PFSK-1 (cell line): ENCODE measurements around the gene SH3BGR.

Source experiments
- FOXP2 ChIP-seq: optimal IDR thresholded peaks from 2 replicates; pipeline ENCODE3; 2011; ENCODE audit warnings: borderline replicate concordance, control low read depth, inconsistent platforms; ENCODE audit not compliant: insufficient read depth; ENCODE audit errors: extremely low read length, extremely low read depth
- POLR2AphosphoS5 ChIP-seq: IDR thresholded peaks from 2 replicates; pipeline ENCODE4 v1.6.1; 2012; ENCODE audit warnings: low read depth, mild to moderate bottlenecking, control low read depth, low read length, moderate library complexity
- SIN3A ChIP-seq: IDR thresholded peaks from 2 replicates; pipeline ENCODE4 v1.6.1; 2012; ENCODE audit warnings: mild to moderate bottlenecking, low read length, moderate library complexity, borderline replicate concordance; ENCODE audit not compliant: insufficient read depth
- TAF1 ChIP-seq: IDR thresholded peaks from 2 replicates; pipeline ENCODE4 v1.6.1; 2012; ENCODE audit warnings: low read length, control low read depth, borderline replicate concordance; ENCODE audit not compliant: insufficient read depth
- TF ChIP-seq, protein P1 (sequence below), 2 experiments: IDR thresholded peaks; 2 replicates each; pipeline versions ENCODE4 v1.6.1 to v1.8.0; 2011 to 2012; ENCODE audit warnings: low read depth in 2 of 2, low read length in 2 of 2, control low read depth in 1 of 2, inconsistent platforms in 1 of 2, mild to moderate bottlenecking in 1 of 2, moderate library complexity in 1 of 2; ENCODE audit not compliant: insufficient read depth in 1 of 2

Gene SH3BGR

DNA sequence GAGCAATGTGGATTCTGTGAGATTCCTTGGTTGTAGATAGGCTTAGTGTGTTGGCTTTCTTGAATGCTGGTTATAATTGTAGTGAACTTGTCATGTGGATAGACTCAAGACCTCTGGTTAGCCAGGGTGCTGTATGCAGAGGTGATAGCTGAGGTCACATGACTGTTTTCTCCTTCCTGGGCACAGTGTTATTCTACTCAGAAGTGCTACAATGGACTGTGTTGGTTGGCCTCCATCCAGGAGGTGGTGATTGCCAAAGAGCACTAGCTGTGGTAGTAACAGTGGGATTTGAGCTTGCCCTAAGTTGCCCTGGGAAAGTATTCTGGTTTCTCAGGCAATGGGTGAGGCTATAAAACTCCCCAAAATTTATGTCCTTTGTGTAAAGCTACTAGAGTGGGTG lies 71.6 kb downstream of the SH3BGR start:
- TF ChIP-seq FOXP2: no peak
- TF ChIP-seq, protein P1, sequence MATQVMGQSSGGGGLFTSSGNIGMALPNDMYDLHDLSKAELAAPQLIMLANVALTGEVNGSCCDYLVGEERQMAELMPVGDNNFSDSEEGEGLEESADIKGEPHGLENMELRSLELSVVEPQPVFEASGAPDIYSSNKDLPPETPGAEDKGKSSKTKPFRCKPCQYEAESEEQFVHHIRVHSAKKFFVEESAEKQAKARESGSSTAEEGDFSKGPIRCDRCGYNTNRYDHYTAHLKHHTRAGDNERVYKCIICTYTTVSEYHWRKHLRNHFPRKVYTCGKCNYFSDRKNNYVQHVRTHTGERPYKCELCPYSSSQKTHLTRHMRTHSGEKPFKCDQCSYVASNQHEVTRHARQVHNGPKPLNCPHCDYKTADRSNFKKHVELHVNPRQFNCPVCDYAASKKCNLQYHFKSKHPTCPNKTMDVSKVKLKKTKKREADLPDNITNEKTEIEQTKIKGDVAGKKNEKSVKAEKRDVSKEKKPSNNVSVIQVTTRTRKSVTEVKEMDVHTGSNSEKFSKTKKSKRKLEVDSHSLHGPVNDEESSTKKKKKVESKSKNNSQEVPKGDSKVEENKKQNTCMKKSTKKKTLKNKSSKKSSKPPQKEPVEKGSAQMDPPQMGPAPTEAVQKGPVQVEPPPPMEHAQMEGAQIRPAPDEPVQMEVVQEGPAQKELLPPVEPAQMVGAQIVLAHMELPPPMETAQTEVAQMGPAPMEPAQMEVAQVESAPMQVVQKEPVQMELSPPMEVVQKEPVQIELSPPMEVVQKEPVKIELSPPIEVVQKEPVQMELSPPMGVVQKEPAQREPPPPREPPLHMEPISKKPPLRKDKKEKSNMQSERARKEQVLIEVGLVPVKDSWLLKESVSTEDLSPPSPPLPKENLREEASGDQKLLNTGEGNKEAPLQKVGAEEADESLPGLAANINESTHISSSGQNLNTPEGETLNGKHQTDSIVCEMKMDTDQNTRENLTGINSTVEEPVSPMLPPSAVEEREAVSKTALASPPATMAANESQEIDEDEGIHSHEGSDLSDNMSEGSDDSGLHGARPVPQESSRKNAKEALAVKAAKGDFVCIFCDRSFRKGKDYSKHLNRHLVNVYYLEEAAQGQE (IDR thresholded peaks at IDR 0.05; ENCODE audit: insufficient read depth in 1 of 2, low read depth in 2 of 2, low read length in 2 of 2): no peak
- TF ChIP-seq TAF1: no peak
- TF ChIP-seq POLR2AphosphoS5: no peak
- no peak for TF ChIP-seq SIN3A

GRCh38 chr21:39523915-39524314 lies 72.1 kb downstream of the SH3BGR start:
- TF ChIP-seq SIN3A (no peak), POLR2AphosphoS5 (no peak), TAF1 (no peak), FOXP2 (no peak)
- TF ChIP-seq, protein P1 (IDR thresholded peaks at IDR 0.05; ENCODE audit: insufficient read depth in 1 of 2, low read depth in 2 of 2, low read length in 2 of 2): no peak

DNA sequence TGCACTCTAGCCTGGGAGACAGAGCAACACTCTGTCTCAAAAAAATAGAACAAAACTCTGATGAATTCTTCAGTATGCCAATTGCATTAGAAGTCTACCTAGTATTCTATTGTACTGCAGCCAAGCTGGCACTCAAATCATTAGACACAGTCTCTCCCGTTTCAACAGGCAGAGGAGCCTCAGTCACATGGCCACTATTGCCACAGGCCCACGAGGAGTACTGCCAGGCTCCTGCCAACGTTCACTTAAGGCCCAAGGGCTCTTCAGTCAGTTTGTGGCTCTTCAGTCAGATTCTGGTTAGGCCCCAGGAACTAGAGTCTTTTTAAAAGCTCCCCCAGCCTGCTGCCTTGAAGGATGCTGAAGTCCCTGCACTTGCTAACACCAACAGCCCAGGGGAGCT lies 73.4 kb downstream of the SH3BGR start:
- TF ChIP-seq FOXP2 (no peak), POLR2AphosphoS5 (no peak), TAF1 (no peak), SIN3A (no peak)
- TF ChIP-seq, protein P1 (IDR thresholded peaks at IDR 0.05; ENCODE audit: insufficient read depth in 1 of 2, low read depth in 2 of 2, low read length in 2 of 2): no peak

DNA sequence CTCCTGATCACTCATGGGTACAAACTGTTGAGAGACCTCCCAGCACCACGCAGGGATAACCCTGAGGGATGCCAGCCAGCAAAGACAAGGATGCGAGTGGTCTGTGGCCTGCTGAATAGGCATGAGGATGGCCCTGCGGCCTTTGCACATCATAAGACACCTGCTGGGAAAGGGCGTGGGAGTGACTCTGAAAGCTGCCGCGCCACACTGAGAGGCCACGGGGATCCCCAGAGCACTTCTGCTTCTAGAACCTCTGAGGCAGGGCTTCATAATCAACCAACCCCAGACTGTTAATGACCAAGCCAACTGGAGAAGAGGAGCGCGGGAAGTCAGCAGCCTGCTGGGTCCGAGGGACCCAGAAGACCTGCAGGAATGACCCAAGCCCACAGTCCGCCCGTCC lies 73.8 kb downstream of the SH3BGR start:
- TF ChIP-seq, protein P1 (IDR thresholded peaks at IDR 0.05; ENCODE audit: insufficient read depth in 1 of 2, low read depth in 2 of 2, low read length in 2 of 2): no peak
- TF ChIP-seq FOXP2 (no peak), POLR2AphosphoS5 (no peak), TAF1 (no peak)

DNA sequence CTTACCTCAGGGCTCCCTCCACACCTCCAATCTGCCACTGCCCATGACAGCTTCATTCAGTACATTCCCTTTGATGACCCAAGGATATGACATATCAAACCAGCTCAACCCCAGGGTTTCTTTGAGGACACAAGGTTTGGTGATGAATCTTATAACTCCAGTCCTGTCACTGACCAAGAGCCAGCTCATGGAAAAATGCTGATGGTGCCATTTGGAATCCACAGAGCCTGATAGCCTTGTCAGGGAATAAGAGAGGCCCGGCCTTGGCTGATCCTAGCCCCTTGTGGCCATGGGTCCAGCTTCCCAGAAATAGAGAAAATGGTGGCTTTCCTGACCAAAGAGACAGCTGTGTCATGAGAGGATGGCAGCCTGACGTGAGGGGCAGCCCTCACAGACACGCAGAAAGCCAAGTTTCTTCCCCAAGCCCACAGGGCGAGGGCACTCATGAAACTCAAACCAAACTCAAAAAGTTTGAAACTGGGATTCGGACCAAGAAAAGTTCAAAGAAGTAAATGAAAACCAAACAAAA lies 75.4 kb downstream of the SH3BGR start:
- no peak for TF ChIP-seq TAF1
- TF ChIP-seq, protein P1 (IDR thresholded peaks at IDR 0.05; ENCODE audit: insufficient read depth in 1 of 2, low read depth in 2 of 2, low read length in 2 of 2): no peak
- TF ChIP-seq POLR2AphosphoS5: no peak
- no peak for TF ChIP-seq SIN3A
- no peak for TF ChIP-seq FOXP2
